IMR-90 (cell line): ENCODE measurements around the gene ACOX2. TPM values are rescaled to one million over a fixed set of nuclear protein-coding genes. Genes with fewer than 3 reads are reported as not detected.

ENCODE experiments used
- ATAC-seq: fragments of 200-7000 bp; cut with Tn5 transposase; 2 replicates; pipeline ENCODE4 v1.9.1; 2020; ENCODE audit warnings: low read depth, mild to moderate bottlenecking, moderate library complexity
- BruUV-seq: library from RNA; stranded (reverse); fragments of 400-500 nt; replicated peaks from 2 replicates; lab custom pipeline; 2021; lab: Mats Ljungman, UMichigan
- CTCF ChIA-PET: fragments of 300-600 bp; formaldehyde crosslinking; extraction: SDS; loops from one replicate; lab custom pipeline; 2021; ENCODE audit warnings: antibody characterized with exemption; lab: Yijun Ruan, JAX
- POLR2A ChIA-PET: fragments of 300-600 bp; sonication (Branson Sonifier 250); formaldehyde crosslinking; loops from one replicate; lab custom pipeline; 2022; ENCODE audit warnings: antibody characterized with exemption; ENCODE audit not compliant: unreplicated experiment; lab: Charles Lee
- DNase-seq: peaks from one replicate; pipeline ENCODE4 v3.0.0; 2013
- H2AFZ ChIP-seq: replicated peaks from 2 replicates; pipeline ENCODE3; 2013; ENCODE audit warnings: low read length, mild to moderate bottlenecking; ENCODE audit not compliant: poor library complexity
- H2AK5ac ChIP-seq: 2 replicates; pipeline ENCODE4 v1.6.1; 2013; ENCODE audit warnings: low read depth, low read length, inconsistent platforms
- H2AK9ac ChIP-seq: replicated peaks from 2 replicates; pipeline ENCODE3; 2013; ENCODE audit warnings: mild to moderate bottlenecking, low read depth, low read length, moderate library complexity; ENCODE audit not compliant: poor library complexity
- H2BK120ac ChIP-seq: 2 replicates; pipeline ENCODE4 v1.6.1; 2013; ENCODE audit warnings: low read depth, low read length, inconsistent platforms
- H2BK15ac ChIP-seq: 3 replicates; pipeline ENCODE4 v1.6.1; 2013; ENCODE audit warnings: low read depth, low read length, inconsistent platforms
- H2BK20ac ChIP-seq: 2 replicates; pipeline ENCODE4 v1.6.1; 2013; ENCODE audit warnings: low read depth, mild to moderate bottlenecking, inconsistent platforms, low read length, moderate library complexity
- H2BK5ac ChIP-seq: 2 replicates; pipeline ENCODE4 v1.6.1; 2013; ENCODE audit warnings: mild to moderate bottlenecking, low read depth, low read length, inconsistent platforms; ENCODE audit not compliant: poor library complexity, severe bottlenecking
- H3K14ac ChIP-seq: replicated peaks from 2 replicates; pipeline ENCODE4 v1.6.1; 2013; ENCODE audit warnings: low read depth, low read length, inconsistent platforms
- H3K18ac ChIP-seq: 2 replicates; pipeline ENCODE4 v1.6.1; 2013; ENCODE audit warnings: low read depth, low read length, control low read depth
- H3K23ac ChIP-seq: 2 replicates; pipeline ENCODE4 v1.6.1; 2013; ENCODE audit warnings: low read depth, low read length, inconsistent platforms
- H3K27ac ChIP-seq: 2 replicates; pipeline ENCODE4 v1.5.1; 2013; ENCODE audit warnings: mild to moderate bottlenecking, control low read depth, low read length; ENCODE audit not compliant: insufficient read depth
- H3K27me3 ChIP-seq: 2 replicates; pipeline ENCODE4 v1.6.1; 2013; ENCODE audit warnings: low read length; ENCODE audit not compliant: control insufficient read depth, insufficient read depth
- H3K36me3 ChIP-seq: 2 replicates; pipeline ENCODE4 v1.6.1; 2013; ENCODE audit warnings: low read length, mixed read lengths; ENCODE audit not compliant: control insufficient read depth, insufficient read depth
- H3K4ac ChIP-seq: 2 replicates; pipeline ENCODE4 v1.6.1; 2013; ENCODE audit warnings: low read depth, low read length, inconsistent platforms
- H3K4me1 ChIP-seq: 2 replicates; pipeline ENCODE4 v1.6.1; 2013; ENCODE audit warnings: low read length, mixed read lengths; ENCODE audit not compliant: control insufficient read depth, insufficient read depth
- H3K4me2 ChIP-seq: 2 replicates; pipeline ENCODE4 v1.6.1; 2013; ENCODE audit warnings: low read depth, mild to moderate bottlenecking, control low read depth, low read length, moderate library complexity
- H3K4me3 ChIP-seq: 2 replicates; pipeline ENCODE4 v1.5.1; 2013; ENCODE audit warnings: low read depth, mild to moderate bottlenecking, control low read depth, low read length, moderate library complexity; ENCODE audit not compliant: insufficient read depth
- H3K56ac ChIP-seq: 2 replicates; pipeline ENCODE4 v1.6.1; 2013; ENCODE audit warnings: low read length, inconsistent platforms; ENCODE audit not compliant: insufficient read depth; ENCODE audit errors: extremely low read depth
- H3K79me1 ChIP-seq, 2 experiments: 2 replicates each; pipeline ENCODE4 v1.6.1; 2013; ENCODE audit warnings: low read length in 2 of 2, inconsistent platforms in 1 of 2, low read depth in 1 of 2
- H3K9ac ChIP-seq: 2 replicates; pipeline ENCODE4 v1.6.1; 2013; ENCODE audit warnings: low read depth, low read length, control low read depth
- H3K9me1 ChIP-seq: 2 replicates; pipeline ENCODE4 v1.6.1; 2013; ENCODE audit warnings: low read length, inconsistent platforms; ENCODE audit not compliant: insufficient read depth
- H3K9me3 ChIP-seq: 2 replicates; pipeline ENCODE4 v1.6.1; 2013; ENCODE audit warnings: low read length; ENCODE audit not compliant: control insufficient read depth, insufficient read depth
- H4K20me1 ChIP-seq: 2 replicates; pipeline ENCODE4 v1.6.1; 2013; ENCODE audit warnings: low read length, inconsistent platforms; ENCODE audit not compliant: insufficient read depth
- H4K5ac ChIP-seq: 2 replicates; pipeline ENCODE4 v1.6.1; 2013; ENCODE audit warnings: mild to moderate bottlenecking, low read depth, low read length, control low read depth
- H4K8ac ChIP-seq, 2 experiments: 2 replicates each; pipeline ENCODE4 v1.6.1; 2013; ENCODE audit warnings: low read depth in 2 of 2, low read length in 2 of 2, control low read depth in 1 of 2, inconsistent platforms in 1 of 2
- H4K91ac ChIP-seq: 2 replicates; pipeline ENCODE4 v1.6.1; 2013; ENCODE audit warnings: low read depth, low read length, inconsistent platforms; ENCODE audit not compliant: insufficient read depth
- BHLHE40 ChIP-seq: fragments of 150-350 bp; IDR thresholded peaks from 2 replicates; pipeline ENCODE4 v1.6.1; 2016; ENCODE audit warnings: mild to moderate bottlenecking, low read depth, low read length
- FOS ChIP-seq: fragments of 150-350 bp; IDR thresholded peaks from 2 replicates; pipeline ENCODE4 v1.6.1; 2016; ENCODE audit warnings: low read depth, low read length
- MAZ ChIP-seq: IDR thresholded peaks from 2 replicates; pipeline ENCODE4 v1.6.1; 2012; ENCODE audit warnings: low read depth, mild to moderate bottlenecking, low read length, improper control_type of control experiment, moderate library complexity, borderline replicate concordance
- MXI1 ChIP-seq: IDR thresholded peaks from 2 replicates; pipeline ENCODE4 v1.6.1; 2012; ENCODE audit warnings: low read depth, mild to moderate bottlenecking, low read length, moderate library complexity, borderline replicate concordance
- NFE2L2 ChIP-seq: fragments of 150-350 bp; IDR thresholded peaks from 2 replicates; pipeline ENCODE4 v1.6.1; 2016; ENCODE audit warnings: low read depth, mild to moderate bottlenecking, low read length
- RCOR1 ChIP-seq: IDR thresholded peaks from 2 replicates; pipeline ENCODE4 v1.6.1; 2012; ENCODE audit warnings: mild to moderate bottlenecking, low read length, improper control_type of control experiment; ENCODE audit not compliant: insufficient replicate concordance
- RFX5 ChIP-seq: IDR thresholded peaks from 2 replicates; pipeline ENCODE4 v1.8.0; 2012; ENCODE audit warnings: low read depth, mild to moderate bottlenecking, low read length, moderate library complexity
- WGBS, 2 experiments: methylation state at CpG; one replicate each; pipeline versions ENCODE4 v1.1.5 to v1.1.7; 2013; ENCODE audit warnings: missing lambda C conversion rate in 2 of 2; ENCODE audit not compliant: insufficient read length in 1 of 2; ENCODE audit errors: extremely low coverage in 2 of 2; 5-methylcytosine and 5-hydroxymethylcytosine counted together
- dilution Hi-C: fragments of 300-500 bp; cut with HindIII; formaldehyde crosslinking; loops from one replicate; pipeline ENCODE4 v1.14.3; 2018; ENCODE audit warnings: low sequenced_read_pairs; ENCODE audit not compliant: unreplicated experiment
- in situ Hi-C: fragments of 300-500 bp; cut with MboI; formaldehyde crosslinking; loops from 3 replicates; pipeline ENCODE4 v1.14.3; 2019; ENCODE audit warnings: low sequenced_read_pairs, inconsistent platforms, mixed read lengths
- intact Hi-C: fragments of 100-400 bp; cut with micrococcal nuclease; formaldehyde crosslinking; loops from 2 replicates; pipeline ENCODE4 v1.10.0; 2022
- polyA plus RNA-seq, 3 experiments: library from polyadenylated mRNA; depleted of rRNA; stranded (reverse); fragments of >200 nt; gene quantifications; 2 replicates each; pipeline ENCODE4 v1.2.3, GENCODE V29; 2012; ENCODE audit warnings: low replicate concordance in 1 of 3
- total RNA-seq: library from RNA; depleted of rRNA; stranded (reverse); fragments of >200 nt; gene quantifications from 2 replicates; pipeline ENCODE4 v1.2.3, GENCODE V29; 2012
- TF ChIP-seq, protein P1 (sequence below): fragments of 150-350 bp; IDR thresholded peaks from 2 replicates; pipeline ENCODE4 v1.6.1; 2016; ENCODE audit warnings: low read depth, mild to moderate bottlenecking, low read length, moderate library complexity, borderline replicate concordance
- TF ChIP-seq, protein P2 (sequence below): fragments of 150-350 bp; IDR thresholded peaks from 2 replicates; pipeline ENCODE4 v1.6.1; 2017; ENCODE audit warnings: mild to moderate bottlenecking, antibody characterized with exemption, low read length, low read depth
- TF ChIP-seq, protein P3 (sequence below): conservative IDR thresholded peaks from 2 replicates; pipeline ENCODE4 v1.5.1; 2012; ENCODE audit warnings: mild to moderate bottlenecking, low read depth, low read length, improper control_type of control experiment

Gene ACOX2
- total and polyA plus RNA-seq, 2 of the 4 experiments (the other 2 are of a cell fraction): 15.6 to 32.9 TPM

GRCh38 chr3:58463181-58463941 lies 73.6 kb downstream of the ACOX2 start (continued):
- TF ChIP-seq, protein P1, sequence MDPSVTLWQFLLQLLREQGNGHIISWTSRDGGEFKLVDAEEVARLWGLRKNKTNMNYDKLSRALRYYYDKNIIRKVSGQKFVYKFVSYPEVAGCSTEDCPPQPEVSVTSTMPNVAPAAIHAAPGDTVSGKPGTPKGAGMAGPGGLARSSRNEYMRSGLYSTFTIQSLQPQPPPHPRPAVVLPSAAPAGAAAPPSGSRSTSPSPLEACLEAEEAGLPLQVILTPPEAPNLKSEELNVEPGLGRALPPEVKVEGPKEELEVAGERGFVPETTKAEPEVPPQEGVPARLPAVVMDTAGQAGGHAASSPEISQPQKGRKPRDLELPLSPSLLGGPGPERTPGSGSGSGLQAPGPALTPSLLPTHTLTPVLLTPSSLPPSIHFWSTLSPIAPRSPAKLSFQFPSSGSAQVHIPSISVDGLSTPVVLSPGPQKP: no peak

DNA sequence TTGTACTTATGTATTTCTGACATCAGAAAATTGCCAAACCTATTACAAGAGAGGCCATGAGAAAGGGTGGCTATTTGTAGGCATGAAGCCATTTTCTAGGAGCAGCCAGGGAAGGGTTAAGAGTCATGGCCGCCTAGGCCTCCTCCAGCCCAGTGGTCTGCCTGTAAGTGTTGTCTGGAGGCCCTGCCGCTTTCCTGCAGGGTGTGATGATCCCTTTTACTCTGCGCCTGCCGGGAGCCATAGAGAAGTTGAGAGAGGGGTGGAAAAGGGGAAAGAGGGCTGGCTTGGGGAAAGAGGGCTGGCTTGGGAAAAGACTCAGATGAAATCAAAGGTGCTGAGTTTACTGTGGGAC lies 74.2 kb downstream of the ACOX2 start:
- Histone ChIP-seq H2AK5ac (no peak overlapping the region), H2AK9ac (no peak overlapping the region), H3K79me1 (no peaks in the 10 kb centered on the region), H3K4me1 (peaks cover 4% of the 10 kb centered on the region; the same call in 1 of the 2 replicates), H3K9me1 (no peaks in the 10 kb centered on the region), H3K9me3 (no peaks in the 10 kb centered on the region), H3K56ac (no peak overlapping the region), H2BK15ac (no peak overlapping the region), H3K27ac (no peak overlapping the region), H3K14ac (no peak overlapping the region), H2BK120ac (no peak overlapping the region), H2BK5ac (no peak overlapping the region), H2AFZ (no peak overlapping the region), H3K4ac (no peak overlapping the region), H3K23ac (no peak overlapping the region), H3K9ac (no peak overlapping the region), H3K18ac (no peak overlapping the region), H3K4me2 (no peak overlapping the region), H3K36me3 (no peaks in the 10 kb centered on the region), H4K8ac (no peak overlapping the region), H2BK20ac (no peak overlapping the region), H4K91ac (no peak overlapping the region), H4K5ac (no peak overlapping the region), H3K4me3 (no peak overlapping the region), H3K27me3 (no peaks in the 10 kb centered on the region), H4K20me1 (no peaks in the 10 kb centered on the region)
- WGBS, 2 experiments: 26% methylated on average over 2 of the region's 4 CpGs; no CpG with 5 or more reads in 1 of the 2 experiments
- in situ Hi-C loops: no loop called here
- dilution Hi-C loops: no loop called here
- intact Hi-C loops: loop anchor here (2.0 kb wide), 1 partner anchor 70 kb away; no protein-coding TSS in a partner anchor
- no TSS peak for BruUV-seq
- ChIA-PET CTCF (no interaction called here), POLR2A (no interaction called here)
- ATAC-seq (no peak), DNase-seq (no peak)
- TF ChIP-seq RCOR1: no peak
- TF ChIP-seq MAZ: no peak
- TF ChIP-seq RFX5: no peak
- TF ChIP-seq MXI1: no peak
- TF ChIP-seq, protein P1: no peak
- TF ChIP-seq, protein P2, sequence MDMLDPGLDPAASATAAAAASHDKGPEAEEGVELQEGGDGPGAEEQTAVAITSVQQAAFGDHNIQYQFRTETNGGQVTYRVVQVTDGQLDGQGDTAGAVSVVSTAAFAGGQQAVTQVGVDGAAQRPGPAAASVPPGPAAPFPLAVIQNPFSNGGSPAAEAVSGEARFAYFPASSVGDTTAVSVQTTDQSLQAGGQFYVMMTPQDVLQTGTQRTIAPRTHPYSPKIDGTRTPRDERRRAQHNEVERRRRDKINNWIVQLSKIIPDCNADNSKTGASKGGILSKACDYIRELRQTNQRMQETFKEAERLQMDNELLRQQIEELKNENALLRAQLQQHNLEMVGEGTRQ: no peak
- TF ChIP-seq, protein P3, sequence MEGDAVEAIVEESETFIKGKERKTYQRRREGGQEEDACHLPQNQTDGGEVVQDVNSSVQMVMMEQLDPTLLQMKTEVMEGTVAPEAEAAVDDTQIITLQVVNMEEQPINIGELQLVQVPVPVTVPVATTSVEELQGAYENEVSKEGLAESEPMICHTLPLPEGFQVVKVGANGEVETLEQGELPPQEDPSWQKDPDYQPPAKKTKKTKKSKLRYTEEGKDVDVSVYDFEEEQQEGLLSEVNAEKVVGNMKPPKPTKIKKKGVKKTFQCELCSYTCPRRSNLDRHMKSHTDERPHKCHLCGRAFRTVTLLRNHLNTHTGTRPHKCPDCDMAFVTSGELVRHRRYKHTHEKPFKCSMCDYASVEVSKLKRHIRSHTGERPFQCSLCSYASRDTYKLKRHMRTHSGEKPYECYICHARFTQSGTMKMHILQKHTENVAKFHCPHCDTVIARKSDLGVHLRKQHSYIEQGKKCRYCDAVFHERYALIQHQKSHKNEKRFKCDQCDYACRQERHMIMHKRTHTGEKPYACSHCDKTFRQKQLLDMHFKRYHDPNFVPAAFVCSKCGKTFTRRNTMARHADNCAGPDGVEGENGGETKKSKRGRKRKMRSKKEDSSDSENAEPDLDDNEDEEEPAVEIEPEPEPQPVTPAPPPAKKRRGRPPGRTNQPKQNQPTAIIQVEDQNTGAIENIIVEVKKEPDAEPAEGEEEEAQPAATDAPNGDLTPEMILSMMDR: no peak
- no peak for TF ChIP-seq FOS
- no peak for TF ChIP-seq NFE2L2
- TF ChIP-seq BHLHE40: no peak
